Measurements from ENCODE around the gene TLE4.

- no peak for TF ChIP-seq CTCF (IDR thresholded peaks at IDR 0.05)
- no peak for TF ChIP-seq POLR2A (IDR thresholded peaks at IDR 0.05)
These were observed 8.3 kb downstream of the TLE4 start for GRCh38 chr9:79580055-79580454.
